ENCODE results near the gene GGN. TPM values are rescaled to one million over a fixed set of nuclear protein-coding genes. Genes with fewer than 3 reads are reported as not detected.

Gene GGN
- total and polyA plus RNA-seq, 9 of the 15 experiments (the other 6 are each of a cell fraction or from before 2014, with no cell fraction given), result 0.15 to 0.33 TPM; not detected in 7

DNA sequence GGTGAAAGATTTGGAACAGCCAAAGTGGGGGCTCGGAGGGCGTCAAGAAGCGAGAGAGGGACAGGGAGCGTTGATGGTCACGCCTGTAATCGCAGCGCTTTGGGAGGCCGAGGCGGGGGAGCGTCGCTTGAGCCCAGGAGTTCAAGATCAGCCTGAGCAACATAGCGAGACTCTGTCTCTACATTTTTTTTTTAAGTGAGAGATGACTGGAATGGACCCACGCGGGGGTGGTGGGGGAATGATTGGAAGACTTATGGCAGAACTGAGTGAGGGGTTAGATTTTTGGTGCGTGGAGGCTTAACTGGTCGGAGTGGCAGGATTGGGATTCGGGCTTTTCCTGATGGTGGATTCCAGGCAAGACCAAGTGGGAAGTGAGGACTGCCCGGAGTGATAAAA is 12.7 kb downstream of the GGN start (continued):
- TF ChIP-seq ID3 (CRISPR knock-in tag; IDR thresholded peaks at IDR 0.05) (no peak), ID3 (tag; IDR thresholded peaks at IDR 0.05) (0 out of 2 replicates have a peak, but pooled peaks have one; percentile 4), ZNF551 (CRISPR knock-in tag; IDR thresholded peaks at IDR 0.05) (no peak), ATF6 (CRISPR knock-in tag; IDR thresholded peaks at IDR 0.05) (0 out of 2 replicates have a peak, but pooled peaks have one; percentile 20), SREBF2 (CRISPR knock-in tag; IDR thresholded peaks at IDR 0.05) (no peak), SAP30 (IDR thresholded peaks at IDR 0.05; ENCODE audit: borderline replicate concordance, insufficient read depth, low read depth, low read length, poor library complexity, severe bottlenecking) (peak; percentile 61), SMARCC2 (IDR thresholded peaks at IDR 0.05; ENCODE audit: low read depth) (0 out of 2 replicates have a peak, but pooled peaks have one; percentile 0), SIRT6 (IDR thresholded peaks at IDR 0.05; ENCODE audit: low read depth, low read length) (no peak), ZNF140 (CRISPR knock-in tag; IDR thresholded peaks at IDR 0.05) (no peak), RBBP5 (IDR thresholded peaks at IDR 0.05; ENCODE audit: borderline replicate concordance, insufficient read depth, low read length, poor library complexity, severe bottlenecking) (peak; percentile 41)

Data from K562 (cell line).